ENCODE data around the gene ZSWIM4.
A peak's percentile ranks its signal among the peaks of the same experiment; 100 is the strongest.
"Not testable (repeated sequence)": the region's sequence is repeated elsewhere in the genome, so short reads cannot be mapped to it uniquely, and the experiment has no call there.

Gene ZSWIM4

GRCh38 chr19:13846557-13847406 is 51.5 kb downstream of the ZSWIM4 start:
- no peaks in the 10 kb centered on the region for H3K27me3 Mint-ChIP-seq
- no peaks in the 10 kb centered on the region for H3K36me3 Mint-ChIP-seq
- peak overlapping the region; percentile 90 for H3K4me3 Mint-ChIP-seq
- peaks cover 65% of the 10 kb centered on the region for H3K4me1 Mint-ChIP-seq
- no peaks in the 10 kb centered on the region for H3K9me3 Mint-ChIP-seq
- H3K27ac Mint-ChIP-seq: peak overlapping the region; percentile 96

GRCh38 chr19:13847407-13848339 is 52.4 kb downstream of the ZSWIM4 start:
- peak overlapping the region; percentile 90 for H3K4me3 Mint-ChIP-seq
- H3K4me1 Mint-ChIP-seq: peaks cover 65% of the 10 kb centered on the region
- no peaks in the 10 kb centered on the region for H3K27me3 Mint-ChIP-seq
- peak overlapping the region; percentile 96 for H3K27ac Mint-ChIP-seq
- H3K9me3 Mint-ChIP-seq: no peaks in the 10 kb centered on the region
- H3K36me3 Mint-ChIP-seq: no peaks in the 10 kb centered on the region

GRCh38 chr19:13848340-13848677 is 53.1 kb downstream of the ZSWIM4 start:
- H3K27me3 Mint-ChIP-seq: no peaks in the 10 kb centered on the region
- H3K27ac Mint-ChIP-seq: no peak overlapping the region
- no peaks in the 10 kb centered on the region for H3K9me3 Mint-ChIP-seq
- H3K4me3 Mint-ChIP-seq: no peak overlapping the region
- H3K4me1 Mint-ChIP-seq: peaks cover 65% of the 10 kb centered on the region
- H3K36me3 Mint-ChIP-seq: no peaks in the 10 kb centered on the region

- H3K4me3 Mint-ChIP-seq: peak overlapping the region; percentile 52
- no peaks in the 10 kb centered on the region for H3K9me3 Mint-ChIP-seq
- no peaks in the 10 kb centered on the region for H3K27me3 Mint-ChIP-seq
- peaks cover 59% of the 10 kb centered on the region for H3K4me1 Mint-ChIP-seq
- peak overlapping the region; percentile 94 for H3K27ac Mint-ChIP-seq
- H3K36me3 Mint-ChIP-seq: no peaks in the 10 kb centered on the region
Measured at GRCh38 chr19:13848798-13849676, 53.8 kb downstream of the ZSWIM4 start.

GRCh38 chr19:13849991-13850909 is 55.0 kb downstream of the ZSWIM4 start:
- peaks cover 47% of the 10 kb centered on the region for H3K4me1 Mint-ChIP-seq
- H3K27ac Mint-ChIP-seq: peak overlapping the region; percentile 90
- no peaks in the 10 kb centered on the region for H3K36me3 Mint-ChIP-seq
- peak overlapping the region; percentile 72 for H3K4me3 Mint-ChIP-seq
- no peaks in the 10 kb centered on the region for H3K9me3 Mint-ChIP-seq
- no peaks in the 10 kb centered on the region for H3K27me3 Mint-ChIP-seq

- Mint-ChIP-seq H3K27ac (peak overlapping the region; percentile 90), H3K27me3 (no peaks in the 10 kb centered on the region), H3K36me3 (no peaks in the 10 kb centered on the region), H3K4me1 (peaks cover 39% of the 10 kb centered on the region), H3K9me3 (no peaks in the 10 kb centered on the region), H3K4me3 (peak overlapping the region; percentile 72)
Measured at GRCh38 chr19:13850910-13851733, 55.9 kb downstream of the ZSWIM4 start.

GRCh38 chr19:13851734-13852114 is 56.5 kb downstream of the ZSWIM4 start:
- H3K27me3 Mint-ChIP-seq, H3K4me3 Mint-ChIP-seq, H3K9me3 Mint-ChIP-seq, H3K36me3 Mint-ChIP-seq: not testable (repeated sequence)
- peak overlapping the region; percentile 41 for H3K27ac Mint-ChIP-seq
- peaks cover 33% of the 10 kb centered on the region for H3K4me1 Mint-ChIP-seq

- peaks cover 31% of the 10 kb centered on the region for H3K4me1 Mint-ChIP-seq
- H3K4me3 Mint-ChIP-seq, H3K27ac Mint-ChIP-seq, H3K9me3 Mint-ChIP-seq, H3K36me3 Mint-ChIP-seq, H3K27me3 Mint-ChIP-seq: not testable (repeated sequence)
Measured at GRCh38 chr19:13852171-13852707, 57.0 kb downstream of the ZSWIM4 start.

- Mint-ChIP-seq H3K27ac (peak overlapping the region; percentile 84), H3K36me3 (no peaks in the 10 kb centered on the region)
Measured at GRCh38 chr19:13856497-13856896, 61.3 kb downstream of the ZSWIM4 start.

GRCh38 chr19:13859361-13859880 is 64.2 kb downstream of the ZSWIM4 start:
- Mint-ChIP-seq H3K4me3 (peak overlapping the region; percentile 19), H3K4me1 (peaks cover 38% of the 10 kb centered on the region), H3K36me3 (peaks cover 1% of the 10 kb centered on the region), H3K27ac (peak overlapping the region; percentile 21), H3K27me3 (peaks cover 8% of the 10 kb centered on the region), H3K9me3 (no peaks in the 10 kb centered on the region)

More at GRCh38 chr19:13856497-13856896, 61.3 kb downstream of the ZSWIM4 start:
- no peaks in the 10 kb centered on the region for H3K27me3 Mint-ChIP-seq
- no peak overlapping the region for H3K4me3 Mint-ChIP-seq
- peaks cover 20% of the 10 kb centered on the region for H3K4me1 Mint-ChIP-seq
- no peaks in the 10 kb centered on the region for H3K9me3 Mint-ChIP-seq

GRCh38 chr19:13860679-13861391 is 65.6 kb downstream of the ZSWIM4 start:
- peak overlapping the region; percentile 95 for H3K4me3 Mint-ChIP-seq
- H3K27me3 Mint-ChIP-seq: peaks cover 10% of the 10 kb centered on the region
- H3K27ac Mint-ChIP-seq: peak overlapping the region; percentile 55
- peaks cover 1% of the 10 kb centered on the region for H3K36me3 Mint-ChIP-seq
- H3K9me3 Mint-ChIP-seq: no peaks in the 10 kb centered on the region
- peaks cover 42% of the 10 kb centered on the region for H3K4me1 Mint-ChIP-seq

- Mint-ChIP-seq H3K9me3 (no peaks in the 10 kb centered on the region), H3K4me3 (peak overlapping the region; percentile 95), H3K27me3 (peaks cover 11% of the 10 kb centered on the region)
Measured at GRCh38 chr19:13861392-13861713, 66.1 kb downstream of the ZSWIM4 start.

More at GRCh38 chr19:13861392-13861713, 66.1 kb downstream of the ZSWIM4 start:
- Mint-ChIP-seq H3K4me1 (peaks cover 44% of the 10 kb centered on the region), H3K36me3 (peaks cover 1% of the 10 kb centered on the region), H3K27ac (peak overlapping the region; percentile 93)

Data from activated naive CD4-positive, alpha-beta T cell treated with anti-CD3 and anti-CD28 coated beads, Interleukin-2, amount 50 U/mL, for 24 hours (primary cell).